ENCODE measurements around the gene MYB.

Gene MYB

GRCh38 chr6:135224037-135224647 is 43.0 kb downstream of the MYB start (continued):
- no peak for TF ChIP-seq ZNF664 (tag by site-specific recombination; IDR thresholded peaks at IDR 0.05)
- no peak for TF ChIP-seq ZNF658 (tag by site-specific recombination; IDR thresholded peaks at IDR 0.05)

- no peak overlapping the region for H3K27ac ChIP-seq (ENCODE audit: extremely low read depth, low read depth, low read length)
- ChIA-PET POLR2A (no interaction called here), CTCF (no interaction called here)
These were observed 44.8 kb downstream of the MYB start for GRCh38 chr6:135225911-135226310.

GRCh38 chr6:135226537-135226936 is 45.4 kb downstream of the MYB start:
- TF ChIP-seq HOXC10 (CRISPR knock-in tag; IDR thresholded peaks at IDR 0.05) = no peak
- TF ChIP-seq GLIS1 (tag by site-specific recombination; IDR thresholded peaks at IDR 0.05) = no peak
- no peak for TF ChIP-seq ZNF792 (tag by site-specific recombination; IDR thresholded peaks at IDR 0.05)
- TF ChIP-seq PRDM1 (tag by site-specific recombination; IDR thresholded peaks at IDR 0.05) = no peak
- no peak for TF ChIP-seq ZNF473 (tag by site-specific recombination; IDR thresholded peaks at IDR 0.05)
- Histone ChIP-seq H3K27ac (ENCODE audit: extremely low read depth, low read depth, low read length) (no peak overlapping the region), H3K4me3 (ENCODE audit: low read depth, low read length) (no peak overlapping the region), H3K36me3 (ENCODE audit: control insufficient read depth in 2 of 2, insufficient read depth in 1 of 2, low read length in 2 of 2) (no peaks in the 10 kb centered on the region), H3K9me3 (ENCODE audit: control insufficient read depth, insufficient read depth, low read depth, low read length) (no peaks in the 10 kb centered on the region), H3K4me1 (ENCODE audit: control insufficient read depth, insufficient read depth, low read length) (no peaks in the 10 kb centered on the region)
- ChIA-PET POLR2A (no interaction called here), CTCF (no interaction called here)

More at GRCh38 chr6:135225911-135226310, 44.8 kb downstream of the MYB start:
- TF ChIP-seq CTCF (tag by site-specific recombination; IDR thresholded peaks at IDR 0.05) (no peak), ZNF398 (tag by site-specific recombination; IDR thresholded peaks at IDR 0.05) (no peak), ZNF214 (tag by site-specific recombination; IDR thresholded peaks at IDR 0.05; ENCODE audit: borderline replicate concordance) (no peak), SCRT1 (tag by site-specific recombination; IDR thresholded peaks at IDR 0.05; ENCODE audit: borderline replicate concordance) (no peak), ZNF701 (tag by site-specific recombination; IDR thresholded peaks at IDR 0.05) (no peak), ZNF558 (tag by site-specific recombination; IDR thresholded peaks at IDR 0.05) (peak; percentile 80; the same call in 1 of the 2 replicates), OVOL3 (tag by site-specific recombination; IDR thresholded peaks at IDR 0.05) (no peak)
- Histone ChIP-seq H3K9me3 (ENCODE audit: control insufficient read depth, insufficient read depth, low read depth, low read length) (no peaks in the 10 kb centered on the region), H3K4me1 (ENCODE audit: control insufficient read depth, insufficient read depth, low read length) (no peaks in the 10 kb centered on the region), H3K36me3 (ENCODE audit: control insufficient read depth in 2 of 2, insufficient read depth in 1 of 2, low read length in 2 of 2) (no peaks in the 10 kb centered on the region), H3K4me3 (ENCODE audit: low read depth, low read length) (no peak overlapping the region)

GRCh38 chr6:135227349-135227748 is 46.2 kb downstream of the MYB start:
- no peak for TF ChIP-seq ZNF585B (tag by site-specific recombination; IDR thresholded peaks at IDR 0.05)
- TF ChIP-seq MZF1 (tag by site-specific recombination; IDR thresholded peaks at IDR 0.05; ENCODE audit: borderline replicate concordance) = no peak
- TF ChIP-seq ZNF274 (IDR thresholded peaks at IDR 0.05; ENCODE audit: low read length) = no peak
- TF ChIP-seq ZNF274 (tag by site-specific recombination; IDR thresholded peaks at IDR 0.05; ENCODE audit: borderline replicate concordance) = no peak
- TF ChIP-seq ZNF121 (tag by site-specific recombination; IDR thresholded peaks at IDR 0.05) = no peak
- no peak for TF ChIP-seq ZNF792 (tag by site-specific recombination; IDR thresholded peaks at IDR 0.05)
- TF ChIP-seq KLF16 (tag by site-specific recombination; IDR thresholded peaks at IDR 0.05) = no peak
- Histone ChIP-seq H3K36me3 (ENCODE audit: control insufficient read depth in 2 of 2, insufficient read depth in 1 of 2, low read length in 2 of 2) (no peaks in the 10 kb centered on the region), H3K4me1 (ENCODE audit: control insufficient read depth, insufficient read depth, low read length) (no peaks in the 10 kb centered on the region), H3K4me3 (ENCODE audit: low read depth, low read length) (no peak overlapping the region), H3K9me3 (ENCODE audit: control insufficient read depth, insufficient read depth, low read depth, low read length) (no peaks in the 10 kb centered on the region), H3K27ac (ENCODE audit: extremely low read depth, low read depth, low read length) (no peak overlapping the region)
- ChIA-PET CTCF (no interaction called here), POLR2A (no interaction called here)

Data from HEK293 (cell line).